NCI-H226 (cell line): ENCODE results near the gene ING4.

Source experiments
- DNase-seq: peaks from one replicate; pipeline ENCODE4 v3.0.0-alpha.2; 2015

The ING4 gene

DNA sequence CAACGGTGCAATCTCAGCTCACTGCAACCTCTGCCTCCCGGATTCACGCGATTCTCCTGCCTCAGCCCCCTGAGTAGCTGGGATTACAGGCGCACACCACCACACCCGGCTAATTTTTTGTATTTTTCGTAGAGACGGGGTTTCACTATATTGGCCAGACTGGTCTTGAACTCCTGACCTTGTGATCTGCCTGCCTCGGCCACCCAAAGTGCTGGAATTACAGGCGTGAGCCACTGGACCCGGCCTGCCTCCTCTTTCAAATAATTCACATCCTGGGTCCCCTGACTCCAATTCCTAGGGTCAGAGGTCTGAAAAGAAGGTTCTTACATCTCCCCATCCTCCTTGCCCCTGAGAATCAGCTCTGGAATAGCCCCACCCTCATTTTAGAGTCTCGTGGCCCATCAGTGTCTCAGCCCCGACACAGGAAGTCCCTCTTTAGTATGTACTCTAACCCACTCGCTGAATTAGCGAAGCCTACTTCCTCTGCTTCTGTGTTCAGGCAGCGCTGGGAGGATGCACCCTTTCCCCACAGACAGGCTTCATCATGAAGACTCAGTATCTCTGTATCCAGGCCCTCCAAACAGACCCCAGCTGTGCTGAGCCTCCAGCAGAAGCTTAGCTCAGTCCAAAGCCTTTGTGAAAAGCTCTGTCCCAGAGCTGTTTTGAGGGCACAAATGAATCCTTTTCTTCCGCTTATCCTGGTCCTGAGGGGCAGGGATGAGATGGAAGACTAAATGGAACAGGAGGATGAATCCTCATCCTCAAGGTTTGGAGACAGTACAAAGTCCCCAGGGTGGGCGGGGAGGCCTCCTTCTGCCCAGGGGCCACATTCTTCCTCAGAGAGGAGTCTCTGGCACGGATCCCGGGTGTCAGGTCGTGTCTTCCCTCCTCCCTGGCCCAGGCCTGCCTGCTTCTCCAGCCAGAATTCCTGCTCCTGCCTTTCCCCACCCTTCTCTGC, 30.6 kb downstream of the ING4 start:
- DNase-seq = peak; percentile 51

GRCh38 chr12:6631549-6631961, 31.4 kb downstream of the ING4 start:
- peak; percentile 18 for DNase-seq

DNA sequence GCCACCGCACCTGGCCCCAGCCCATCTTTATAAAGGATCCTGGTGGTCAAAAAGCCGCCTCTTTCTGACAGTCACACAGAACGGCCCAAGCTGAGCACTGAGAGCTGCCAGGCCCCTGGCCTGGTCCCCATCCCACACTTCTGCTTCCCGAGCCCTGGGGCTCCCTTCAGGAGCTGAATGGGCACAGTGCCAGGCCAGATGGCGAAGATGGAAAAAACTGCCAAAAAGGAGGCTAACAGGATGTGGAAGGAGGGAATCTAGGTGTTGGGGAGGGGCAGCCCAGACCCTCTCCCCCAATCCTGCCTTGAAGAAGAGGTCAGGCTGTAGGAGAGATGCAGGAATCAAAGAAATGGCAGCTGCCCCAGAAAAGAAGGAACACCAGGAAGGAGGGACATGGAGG, 32.2 kb downstream of the ING4 start:
- no peak for DNase-seq

GRCh38 chr12:6627616-6628015, 35.3 kb downstream of the ING4 start:
- no peak for DNase-seq

DNA sequence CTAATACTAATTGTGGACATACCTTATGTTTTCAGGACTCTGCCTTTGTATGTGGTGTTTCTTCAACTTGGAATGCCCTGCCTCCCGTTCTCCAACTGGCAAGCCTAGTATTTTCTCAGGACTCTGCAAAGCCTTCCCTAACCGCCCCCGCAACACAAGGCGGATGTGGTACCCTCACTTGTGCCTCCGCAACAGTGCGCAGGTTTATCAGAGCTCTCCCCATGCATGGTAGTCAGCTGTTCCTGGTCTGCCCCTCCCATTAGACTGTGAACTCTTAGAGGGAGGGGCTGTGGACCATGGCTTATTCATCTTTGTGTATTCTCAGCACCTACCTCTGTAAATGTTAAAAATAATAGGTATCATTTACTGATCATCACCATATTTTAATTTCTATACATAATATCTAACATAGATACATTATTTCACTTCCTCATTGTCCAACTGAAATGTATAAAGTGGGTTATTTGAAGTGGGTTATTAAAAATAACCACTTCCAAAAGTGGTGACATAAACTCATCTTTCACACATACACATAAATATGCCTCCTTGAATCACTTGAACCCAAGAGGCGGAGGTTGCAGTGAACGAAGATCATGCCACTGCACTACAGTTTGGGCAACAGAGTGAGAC, 36.1 kb downstream of the ING4 start:
- no peak for DNase-seq

DNA sequence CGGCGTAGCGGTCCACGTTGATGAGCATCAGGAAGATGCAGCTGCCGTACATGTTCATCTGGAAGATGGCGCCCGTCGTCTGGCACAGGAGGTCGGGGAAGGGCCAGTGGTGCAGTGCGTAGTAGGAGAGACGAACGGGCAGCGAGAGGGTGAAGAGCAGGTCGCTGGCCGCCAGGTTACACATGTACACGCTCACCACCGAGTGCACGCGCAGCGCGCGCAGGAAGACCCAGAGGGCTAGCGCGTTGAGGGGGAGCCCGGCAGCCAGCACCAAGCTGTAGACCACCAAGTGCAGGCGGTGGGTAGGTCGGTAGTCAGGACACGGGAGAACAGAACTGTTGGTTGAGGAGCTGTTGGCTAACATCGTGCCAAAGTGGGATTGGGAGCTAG, 42.0 kb downstream of the ING4 start:
- no peak for DNase-seq

GRCh38 chr12:6620137-6620884, 42.6 kb downstream of the ING4 start:
- DNase-seq = no peak

GRCh38 chr12:6618483-6619225, 44.3 kb downstream of the ING4 start:
- DNase-seq = no peak

GRCh38 chr12:6615802-6616201, 47.1 kb downstream of the ING4 start:
- no peak for DNase-seq

DNA sequence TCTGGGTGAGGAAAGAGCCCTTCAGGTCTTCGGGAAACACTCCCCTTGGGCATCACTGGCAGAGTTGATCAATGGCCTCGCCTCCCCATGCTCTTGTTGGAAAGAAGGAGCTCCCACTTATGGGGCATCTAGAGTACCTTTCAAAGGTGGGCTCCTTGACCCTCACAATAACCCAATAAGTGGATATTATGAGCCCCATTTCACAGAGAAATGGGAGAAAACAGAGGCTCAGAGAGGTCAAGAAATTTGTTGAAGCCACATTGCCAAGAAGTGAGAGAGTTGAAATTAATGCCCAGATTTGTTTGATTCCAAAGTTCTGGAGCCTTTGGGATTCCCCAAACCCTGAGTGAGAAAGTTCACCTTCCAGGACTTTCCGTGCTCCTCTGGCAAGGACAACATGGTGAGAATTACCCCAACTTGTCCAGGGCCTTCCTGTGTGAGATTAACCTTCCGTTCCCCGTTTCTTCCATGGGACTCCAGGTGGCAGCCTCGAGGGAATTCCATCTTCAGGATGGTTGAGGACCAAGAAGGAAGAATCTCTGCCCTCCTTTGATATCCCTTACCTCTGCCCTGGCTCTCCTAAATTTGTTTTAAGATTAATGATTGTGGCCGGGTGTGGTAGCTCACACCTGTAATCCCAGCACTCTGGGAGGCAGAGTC, 48.3 kb downstream of the ING4 start:
- DNase-seq = peak; percentile 17

DNA sequence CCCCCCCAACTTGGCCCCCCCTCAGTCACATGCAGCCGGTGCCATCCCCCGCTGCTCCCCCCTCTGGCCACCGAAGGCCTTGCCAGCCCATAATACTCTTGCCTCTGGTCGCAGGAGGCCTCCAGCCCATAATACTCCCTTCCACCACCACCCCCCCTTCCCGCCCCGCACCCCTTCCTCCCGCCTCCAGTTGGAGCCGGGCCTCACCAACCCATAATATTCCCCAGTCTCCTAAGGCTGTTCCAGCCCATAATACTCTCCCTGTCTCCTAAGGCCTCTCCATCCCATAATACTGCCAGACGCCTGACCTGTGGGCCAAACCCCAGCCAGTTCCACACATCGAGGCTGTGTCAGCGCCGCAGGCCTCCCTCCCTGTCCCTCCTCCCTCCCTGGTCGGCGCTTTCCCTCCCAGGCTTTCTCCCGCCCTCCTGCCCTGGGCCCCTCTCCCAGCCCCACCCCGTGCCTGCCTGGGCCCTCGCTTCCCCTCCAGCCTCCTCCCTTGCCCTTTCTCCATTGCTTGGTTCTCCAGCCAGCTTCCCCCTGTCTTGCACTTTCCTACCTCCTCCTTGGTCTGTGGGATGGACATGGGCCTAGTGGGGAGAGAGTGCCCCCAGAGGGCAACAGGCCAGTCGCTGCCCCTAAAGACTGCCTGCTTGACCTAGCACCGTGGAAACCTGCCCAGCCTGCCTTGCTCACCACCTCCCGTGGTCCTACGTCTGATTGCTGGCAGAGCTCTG, 49.0 kb downstream of the ING4 start:
- DNase-seq = peak; percentile 98

GRCh38 chr12:6613015-6613775, 49.7 kb downstream of the ING4 start:
- peak; percentile 70 for DNase-seq

DNA sequence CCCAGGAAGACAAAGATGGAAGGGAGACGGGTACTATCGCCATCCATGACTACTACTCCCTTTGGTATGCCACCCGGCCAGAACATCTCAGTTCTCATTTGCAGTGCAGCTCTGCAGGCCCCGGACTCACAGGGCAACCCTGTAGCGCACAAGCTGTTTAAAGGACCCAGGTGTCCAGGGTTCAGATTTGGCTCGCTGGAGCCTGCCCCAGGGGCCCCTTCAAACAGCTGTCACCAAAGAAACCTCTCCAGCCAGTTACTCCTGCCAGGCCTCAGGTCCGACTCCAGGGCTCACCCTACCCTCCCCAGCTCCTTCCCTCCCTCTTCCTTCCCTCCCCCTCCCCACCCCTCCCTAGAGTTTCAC, 50.3 kb downstream of the ING4 start:
- no peak for DNase-seq

DNA sequence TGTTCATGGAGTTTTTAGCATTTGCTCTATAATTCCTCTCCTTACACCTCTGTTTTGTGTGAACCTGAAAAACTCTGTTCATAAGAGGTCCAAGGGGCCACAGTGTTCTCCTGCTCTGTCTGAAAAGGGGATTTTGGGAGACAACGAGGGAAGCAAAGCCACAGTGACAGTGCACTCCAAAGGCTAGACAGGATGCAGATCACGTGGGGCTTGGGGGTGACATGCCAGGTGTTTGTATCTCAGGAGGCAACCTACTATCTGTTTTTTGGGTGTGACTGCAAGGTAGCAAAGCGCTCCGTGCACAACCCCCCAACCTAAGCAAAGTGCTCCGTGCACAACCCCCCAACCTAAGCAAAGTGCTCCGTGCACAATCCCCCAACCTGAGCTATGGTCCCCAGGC, 50.7 kb downstream of the ING4 start:
- DNase-seq = no peak

GRCh38 chr12:6608592-6609281, 54.2 kb downstream of the ING4 start:
- DNase-seq = peak; percentile 49

DNA sequence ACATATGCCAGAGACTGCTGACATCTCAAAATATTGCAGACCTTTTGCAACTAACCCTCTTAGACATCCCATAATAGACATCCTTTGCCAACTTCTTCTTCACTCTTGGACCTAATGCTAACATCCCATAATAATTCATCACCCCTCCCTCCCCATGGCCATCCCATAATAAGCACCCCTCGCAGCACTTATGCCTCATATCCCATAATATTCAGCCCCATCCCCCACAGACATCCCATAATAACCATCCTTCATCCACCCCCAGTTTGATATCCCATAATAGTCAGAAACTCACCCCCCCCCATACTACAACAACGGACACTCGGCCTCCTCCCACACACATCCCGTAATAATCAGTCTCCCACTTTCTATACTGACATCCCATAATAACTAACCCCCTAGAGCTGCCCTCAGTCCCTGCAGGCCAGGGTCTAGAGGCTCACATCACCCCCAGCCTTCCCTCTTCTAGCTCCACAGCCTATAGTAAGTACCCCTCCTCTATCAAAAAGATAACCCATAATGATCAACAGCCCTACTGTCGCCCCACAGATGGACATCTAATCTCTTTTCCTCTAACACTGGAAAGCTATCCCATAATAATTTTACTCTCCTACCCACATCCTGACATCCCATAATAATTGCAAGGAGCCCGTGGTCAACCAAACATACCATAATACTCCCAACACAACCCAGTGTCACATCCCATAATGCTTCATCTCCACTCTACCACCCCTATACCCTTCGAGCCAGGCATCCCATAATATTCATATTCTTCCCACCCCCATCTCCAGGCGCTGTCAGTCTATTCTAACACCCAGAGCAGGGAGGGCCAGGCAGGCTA, 54.9 kb downstream of the ING4 start:
- peak; percentile 89 for DNase-seq

GRCh38 chr12:6606331-6607131, 56.4 kb downstream of the ING4 start:
- DNase-seq = no peak
